ENCODE results near the gene ELMOD3.
"Not testable (repeated sequence)": the region's sequence is repeated elsewhere in the genome, so short reads cannot be mapped to it uniquely, and the experiment has no call there.

Gene ELMOD3

GRCh38 chr2:85371045-85371444, 16.5 kb downstream of the ELMOD3 start:
- DNase-seq (ENCODE audit: low read depth in 2 of 2) = no peak

GRCh38 chr2:85376291-85377065, 21.9 kb downstream of the ELMOD3 start:
- DNase-seq (ENCODE audit: low read depth in 2 of 2) = no peak

- no peak for DNase-seq (ENCODE audit: low read depth in 2 of 2)
These were observed 22.5 kb downstream of the ELMOD3 start for GRCh38 chr2:85377083-85377482.

- no peak for DNase-seq (ENCODE audit: low read depth in 2 of 2)
These were observed 23.7 kb downstream of the ELMOD3 start for GRCh38 chr2:85378257-85378656.

GRCh38 chr2:85380048-85380447, 25.5 kb downstream of the ELMOD3 start:
- no peak for DNase-seq (ENCODE audit: low read depth in 2 of 2)

- not testable (repeated sequence) for DNase-seq (ENCODE audit: low read depth in 2 of 2)
These were observed 28.6 kb downstream of the ELMOD3 start for GRCh38 chr2:85383151-85383550.

GRCh38 chr2:85383850-85384249, 29.3 kb downstream of the ELMOD3 start:
- DNase-seq (ENCODE audit: low read depth in 2 of 2) = no peak

GRCh38 chr2:85385746-85386145, 31.2 kb downstream of the ELMOD3 start:
- no peak for DNase-seq (ENCODE audit: low read depth in 2 of 2)

GRCh38 chr2:85387754-85388153, 33.2 kb downstream of the ELMOD3 start:
- no peak for DNase-seq (ENCODE audit: low read depth in 2 of 2)

- no peak for DNase-seq (ENCODE audit: low read depth in 2 of 2)
These were observed 34.4 kb downstream of the ELMOD3 start for GRCh38 chr2:85388878-85389538.

- peak; percentile 37 to 59 for DNase-seq (ENCODE audit: low read depth in 2 of 2)
These were observed 36.5 kb downstream of the ELMOD3 start for GRCh38 chr2:85390941-85391669.

- no peak for DNase-seq (ENCODE audit: low read depth in 2 of 2)
These were observed 39.3 kb downstream of the ELMOD3 start for GRCh38 chr2:85393836-85394235.

GRCh38 chr2:85394261-85394681, 39.7 kb downstream of the ELMOD3 start:
- no peak for DNase-seq (ENCODE audit: low read depth in 2 of 2)

- DNase-seq (ENCODE audit: low read depth in 2 of 2) = no peak
These were observed 40.4 kb downstream of the ELMOD3 start for GRCh38 chr2:85394976-85395375.

GRCh38 chr2:85395912-85396475, 41.4 kb downstream of the ELMOD3 start:
- no peak for DNase-seq (ENCODE audit: low read depth in 2 of 2)

GRCh38 chr2:85396531-85397470, 42.2 kb downstream of the ELMOD3 start:
- DNase-seq (ENCODE audit: low read depth in 2 of 2) = no peak

GRCh38 chr2:85397925-85398331, 43.4 kb downstream of the ELMOD3 start:
- DNase-seq (ENCODE audit: low read depth in 2 of 2) = no peak

GRCh38 chr2:85398426-85399182, 44.0 kb downstream of the ELMOD3 start:
- no peak for DNase-seq (ENCODE audit: low read depth in 2 of 2)

GRCh38 chr2:85399183-85399455, 44.5 kb downstream of the ELMOD3 start:
- no peak for DNase-seq (ENCODE audit: low read depth in 2 of 2)

- DNase-seq (ENCODE audit: low read depth in 2 of 2) = no peak
These were observed 45.5 kb downstream of the ELMOD3 start for GRCh38 chr2:85400023-85400422.

Measured in activated CD8-positive, alpha-beta memory T cell treated with anti-CD3 and anti-CD28 coated beads for 4 hours (primary cell).